ENCODE measurements around the gene CMIP.

- TF ChIP-seq CTCF (IDR thresholded peaks at IDR 0.05) (no peak), EZH2 (IDR thresholded peaks at IDR 0.05) (no peak), EZH2phosphoT487 (IDR thresholded peaks at IDR 0.05) (no peak)
Measured at GRCh38 chr16:81516478-81517149, 72.0 kb downstream of the CMIP start.

Measured in neural progenitor cell (in vitro differentiated cells).